Astrocyte (in vitro differentiated cells and primary cell): ENCODE results near the gene NAA35. TPM values are rescaled to one million over a fixed set of nuclear protein-coding genes. Genes with fewer than 3 reads are reported as not detected.

Experiments
- DNase-seq: peaks from one replicate; pipeline ENCODE4 v3.0.0-alpha.2; 2010; ENCODE audit warnings: low read depth
- FAIRE-seq: peaks from 2 replicates; lab custom pipeline; 2011; peaks lifted over from hg19 to GRCh38; lab: Jason Lieb, UNC
- H2AFZ ChIP-seq: 2 replicates; pipeline ENCODE4 v1.6.0; 2012; ENCODE audit warnings: low read depth, low read length, inconsistent platforms
- H3K27ac ChIP-seq: 2 replicates; pipeline ENCODE4 v1.5.1; 2011; ENCODE audit warnings: low read depth, low read length, inconsistent platforms
- H3K27me3 ChIP-seq: 2 replicates; pipeline ENCODE4 v1.6.0; 2011; ENCODE audit warnings: low read length, inconsistent platforms; ENCODE audit not compliant: insufficient read depth
- H3K36me3 ChIP-seq: 2 replicates; pipeline ENCODE4 v1.5.1; 2011; ENCODE audit warnings: low read length, inconsistent platforms; ENCODE audit not compliant: insufficient read depth
- H3K4me1 ChIP-seq: 2 replicates; pipeline ENCODE4 v1.5.1; 2011; ENCODE audit warnings: low read length, inconsistent platforms; ENCODE audit not compliant: insufficient read depth
- H3K4me2 ChIP-seq: 2 replicates; pipeline ENCODE4 v1.6.0; 2012; ENCODE audit warnings: low read length, inconsistent platforms
- H3K4me3 ChIP-seq: 2 replicates; pipeline ENCODE4 v1.5.1; 2011; ENCODE audit warnings: low read depth, mild to moderate bottlenecking, low read length, inconsistent platforms; ENCODE audit not compliant: insufficient read depth
- H3K79me2 ChIP-seq: 2 replicates; pipeline ENCODE4 v1.6.0; 2012; ENCODE audit warnings: mild to moderate bottlenecking, low read length, inconsistent platforms; ENCODE audit not compliant: insufficient read depth
- H3K9ac ChIP-seq: 2 replicates; pipeline ENCODE4 v1.6.0; 2012; ENCODE audit warnings: mild to moderate bottlenecking, low read length, inconsistent platforms
- H3K9me3 ChIP-seq: 2 replicates; pipeline ENCODE4 v1.5.1; 2012; ENCODE audit warnings: low read depth, mild to moderate bottlenecking, low read length, inconsistent platforms; ENCODE audit not compliant: insufficient read depth
- H4K20me1 ChIP-seq: 2 replicates; pipeline ENCODE4 v1.6.0; 2012; ENCODE audit warnings: low read length, inconsistent platforms; ENCODE audit not compliant: insufficient read depth
- H3K27ac Mint-ChIP-seq: one replicate; pipeline ENCODE4 v1.8.0; 2021; ENCODE audit warnings: mild to moderate bottlenecking, mixed read lengths; ENCODE audit not compliant: unreplicated experiment
- H3K27me3 Mint-ChIP-seq: one replicate; pipeline ENCODE4 v1.8.0; 2021; ENCODE audit warnings: low read depth, mixed read lengths; ENCODE audit not compliant: unreplicated experiment
- H3K36me3 Mint-ChIP-seq: one replicate; pipeline ENCODE4 v1.8.0; 2021; ENCODE audit warnings: low read depth, mixed read lengths; ENCODE audit not compliant: unreplicated experiment
- H3K4me1 Mint-ChIP-seq: one replicate; pipeline ENCODE4 v1.8.0; 2021; ENCODE audit warnings: low read depth, mixed read lengths; ENCODE audit not compliant: unreplicated experiment
- H3K4me3 Mint-ChIP-seq: one replicate; pipeline ENCODE4 v1.8.0; 2021; ENCODE audit warnings: mild to moderate bottlenecking, moderate library complexity, mixed read lengths; ENCODE audit not compliant: unreplicated experiment
- H3K9me3 Mint-ChIP-seq: one replicate; pipeline ENCODE4 v1.8.0; 2021; ENCODE audit warnings: mild to moderate bottlenecking, mixed read lengths; ENCODE audit not compliant: unreplicated experiment
- CTCF ChIP-seq: IDR thresholded peaks from 2 replicates; pipeline ENCODE4 v1.5.1; 2011; ENCODE audit warnings: low read depth, mild to moderate bottlenecking, inconsistent platforms, low read length, moderate library complexity; ENCODE audit not compliant: insufficient read depth
- EZH2 ChIP-seq: IDR thresholded peaks from 2 replicates; pipeline ENCODE4 v1.6.1; 2012; ENCODE audit warnings: mild to moderate bottlenecking, low read length, inconsistent platforms; ENCODE audit not compliant: insufficient read depth
- total RNA-seq: library from RNA; stranded (reverse); gene quantifications from 2 replicates; pipeline ENCODE4 v1.2.1, GENCODE V29; 2021

The NAA35 gene
- total RNA-seq, 1 donor from 2014 or later: 31.4 TPM

GRCh38 chr9:86027767-86028166 lies 86.8 kb downstream of the NAA35 start:
- H3K4me3 Mint-ChIP-seq: no peak overlapping the region
- no peak overlapping the region for H3K9ac ChIP-seq
- H3K36me3 ChIP-seq: peaks cover 15% of the 10 kb centered on the region
- no peak overlapping the region for H3K4me2 ChIP-seq
- TF ChIP-seq CTCF (no peak), EZH2 (no peak)
- H3K27me3 ChIP-seq: no peaks in the 10 kb centered on the region
- peaks cover under 1% of the 10 kb centered on the region for H3K4me1 Mint-ChIP-seq
- H3K27ac Mint-ChIP-seq: no peak overlapping the region
- H4K20me1 ChIP-seq: no peaks in the 10 kb centered on the region
- peaks cover 23% of the 10 kb centered on the region for H3K36me3 Mint-ChIP-seq
- peaks cover 3% of the 10 kb centered on the region for H3K9me3 Mint-ChIP-seq
- no peak for DNase-seq
- H3K9me3 ChIP-seq: no peaks in the 10 kb centered on the region
- no peak for FAIRE-seq
- no peaks in the 10 kb centered on the region for H3K79me2 ChIP-seq
- H3K27me3 Mint-ChIP-seq: no peaks in the 10 kb centered on the region
- H3K4me3 ChIP-seq: no peak overlapping the region
- no peak overlapping the region for H3K27ac ChIP-seq
- no peaks in the 10 kb centered on the region for H3K4me1 ChIP-seq
- no peak overlapping the region for H2AFZ ChIP-seq

GRCh38 chr9:86034863-86035734 lies 94.2 kb downstream of the NAA35 start:
- no peak overlapping the region for H3K4me3 Mint-ChIP-seq
- Histone ChIP-seq H3K27me3 (no peaks in the 10 kb centered on the region), H4K20me1 (no peaks in the 10 kb centered on the region), H2AFZ (no peak overlapping the region), H3K4me3 (no peak overlapping the region), H3K27ac (no peak overlapping the region), H3K79me2 (no peaks in the 10 kb centered on the region), H3K9me3 (no peaks in the 10 kb centered on the region), H3K9ac (no peak overlapping the region), H3K4me1 (no peaks in the 10 kb centered on the region), H3K4me2 (no peak overlapping the region), H3K36me3 (peaks cover 11% of the 10 kb centered on the region)
- no peaks in the 10 kb centered on the region for H3K4me1 Mint-ChIP-seq
- no peak overlapping the region for H3K27ac Mint-ChIP-seq
- peak; percentile 59 for TF ChIP-seq CTCF
- TF ChIP-seq EZH2: no peak
- FAIRE-seq: no peak
- peak; percentile 44 for DNase-seq
- H3K36me3 Mint-ChIP-seq: peaks cover 33% of the 10 kb centered on the region
- H3K27me3 Mint-ChIP-seq: no peaks in the 10 kb centered on the region
- peaks cover 3% of the 10 kb centered on the region for H3K9me3 Mint-ChIP-seq
